ENCODE measurements around the gene WNT3A. TPM values are rescaled to one million over a fixed set of nuclear protein-coding genes. Genes with fewer than 3 reads are reported as not detected.

WNT3A gene
- polyA plus RNA-seq, 1 donor (not counting 4 experiments of a cell fraction or from before 2014, with no cell fraction given): 0.07 TPM

GRCh38 chr1:228009828-228010775 lies 3.3 kb downstream of the WNT3A start:
- no peak for DNase-seq (ENCODE audit: low read depth, low spot score)
- H3K9ac ChIP-seq (ENCODE audit: control insufficient read depth, extremely low read depth, insufficient read depth, low read length): no peak overlapping the region

GRCh38 chr1:228010921-228011320 lies 4.1 kb downstream of the WNT3A start:
- H3K36me3 ChIP-seq (ENCODE audit: control insufficient read depth in 2 of 2, extremely low read depth in 1 of 2, insufficient read depth in 2 of 2, low read length in 2 of 2): no peaks in the 10 kb centered on the region
- H3K9ac ChIP-seq (ENCODE audit: control insufficient read depth, extremely low read depth, insufficient read depth, low read length): no peak overlapping the region
- no peak for FAIRE-seq
- H3K27me3 ChIP-seq (ENCODE audit: control insufficient read depth, extremely low read depth, insufficient read depth, low read length): peaks cover 50% of the 10 kb centered on the region
- TF ChIP-seq EZH2 (IDR thresholded peaks at IDR 0.05; ENCODE audit: low read length): no peak
- TF ChIP-seq CTCF (optimal IDR thresholded peaks at IDR 0.05 in 1 of 3, IDR thresholded peaks at IDR 0.05 in 1 of 3, conservative IDR thresholded peaks at IDR 0.05 in 1 of 3; ENCODE audit: extremely low read depth in 1 of 3, insufficient read depth in 2 of 3, low read length in 3 of 3): no peak
- no peak for DNase-seq (ENCODE audit: low read depth, low spot score)
- peaks cover 40% of the 10 kb centered on the region for H3K4me1 ChIP-seq (ENCODE audit: control insufficient read depth, extremely low read depth, insufficient read depth, low read length)
- H3K4me2 ChIP-seq (ENCODE audit: control insufficient read depth, extremely low read depth, insufficient read depth, low read depth, low read length): no peak overlapping the region
- dilution Hi-C loops (cut with MboI; ENCODE audit: extremely low pct_ligation_motif_present, low sequenced_read_pairs): no loop called here
- H3K9me1 ChIP-seq (ENCODE audit: control insufficient read depth, extremely low read depth, insufficient read depth, low read length): no peaks in the 10 kb centered on the region
- H3K27ac ChIP-seq (ENCODE audit: control insufficient read depth, insufficient read depth, low read length): no peak overlapping the region
- H4K20me1 ChIP-seq (ENCODE audit: control insufficient read depth, extremely low read depth, insufficient read depth, low read length): no peaks in the 10 kb centered on the region
- H3K4me3 ChIP-seq (ENCODE audit: control insufficient read depth in 2 of 3, extremely low read depth in 1 of 3, insufficient read depth in 2 of 3, low read depth in 1 of 3, low read length in 3 of 3): no peak overlapping the region
- H3K79me2 ChIP-seq (ENCODE audit: control insufficient read depth, insufficient read depth, low read length): no peaks in the 10 kb centered on the region
- H3K9me3 ChIP-seq (ENCODE audit: control insufficient read depth, low read depth, low read length): no peaks in the 10 kb centered on the region
- no peak overlapping the region for H2AFZ ChIP-seq (ENCODE audit: control insufficient read depth, low read length)

More at GRCh38 chr1:228009828-228010775, 3.3 kb downstream of the WNT3A start:
- no peak for FAIRE-seq
- H3K9me3 ChIP-seq (ENCODE audit: control insufficient read depth, low read depth, low read length): no peaks in the 10 kb centered on the region
- TF ChIP-seq CTCF (optimal IDR thresholded peaks at IDR 0.05 in 1 of 3, IDR thresholded peaks at IDR 0.05 in 1 of 3, conservative IDR thresholded peaks at IDR 0.05 in 1 of 3; ENCODE audit: extremely low read depth in 1 of 3, insufficient read depth in 2 of 3, low read length in 3 of 3) (no peak), EZH2 (IDR thresholded peaks at IDR 0.05; ENCODE audit: low read length) (no peak)
- no peak overlapping the region for H3K4me2 ChIP-seq (ENCODE audit: control insufficient read depth, extremely low read depth, insufficient read depth, low read depth, low read length)
- no peaks in the 10 kb centered on the region for H3K36me3 ChIP-seq (ENCODE audit: control insufficient read depth in 2 of 2, extremely low read depth in 1 of 2, insufficient read depth in 2 of 2, low read length in 2 of 2)
- peaks cover 38% of the 10 kb centered on the region for H3K4me1 ChIP-seq (ENCODE audit: control insufficient read depth, extremely low read depth, insufficient read depth, low read length)
- no peaks in the 10 kb centered on the region for H3K9me1 ChIP-seq (ENCODE audit: control insufficient read depth, extremely low read depth, insufficient read depth, low read length)
- H4K20me1 ChIP-seq (ENCODE audit: control insufficient read depth, extremely low read depth, insufficient read depth, low read length): no peaks in the 10 kb centered on the region
- H3K4me3 ChIP-seq (ENCODE audit: control insufficient read depth in 2 of 3, extremely low read depth in 1 of 3, insufficient read depth in 2 of 3, low read depth in 1 of 3, low read length in 3 of 3): no peak overlapping the region
- dilution Hi-C loops (cut with MboI; ENCODE audit: extremely low pct_ligation_motif_present, low sequenced_read_pairs): no loop called here
- H2AFZ ChIP-seq (ENCODE audit: control insufficient read depth, low read length): no peak overlapping the region
- H3K27ac ChIP-seq (ENCODE audit: control insufficient read depth, insufficient read depth, low read length): no peak overlapping the region
- peaks cover 59% of the 10 kb centered on the region for H3K27me3 ChIP-seq (ENCODE audit: control insufficient read depth, extremely low read depth, insufficient read depth, low read length)
- no peaks in the 10 kb centered on the region for H3K79me2 ChIP-seq (ENCODE audit: control insufficient read depth, insufficient read depth, low read length)

Data from keratinocyte (primary cell).